GM12878 (cell line): Measurements from ENCODE around the gene TPCN2. TPM values are rescaled to one million over a fixed set of nuclear protein-coding genes. Genes with fewer than 3 reads are reported as not detected.
A peak's percentile ranks its signal among the peaks of the same experiment; 100 is the strongest.

ENCODE experiments used
- ATAC-seq: fragments of 200-7000 bp; cut with Tn5 transposase; 3 replicates; pipeline ENCODE4 v1.9.1; 2020; ENCODE audit warnings: mild to moderate bottlenecking, moderate library complexity
- BruUV-seq: library from RNA; stranded (reverse); fragments of 400-500 nt; replicated peaks from 2 replicates; lab custom pipeline; 2021; lab: Mats Ljungman, UMichigan
- CTCF ChIA-PET: fragments of 300-600 bp; sonication (Branson Sonifier 250); formaldehyde crosslinking; extraction: SDS; loops from one replicate; lab custom pipeline; 2021; ENCODE audit warnings: inconsistent platforms; lab: Yijun Ruan, JAX
- POLR2A ChIA-PET: fragments of 350-600 bp; formaldehyde crosslinking; extraction: SDS; loops from one replicate; lab custom pipeline; 2021; ENCODE audit warnings: inconsistent platforms; lab: Charles Lee
- RAD21 ChIA-PET: fragments of 300-600 bp; sonication (Branson Sonifier 250); formaldehyde crosslinking; loops from one replicate; lab custom pipeline; 2023; ENCODE audit warnings: antibody characterized with exemption; ENCODE audit not compliant: unreplicated experiment; lab: Charles Lee
- SMC1A ChIA-PET: fragments of 300-600 bp; sonication (Branson Sonifier 250); formaldehyde crosslinking; loops from one replicate; lab custom pipeline; 2023; ENCODE audit not compliant: unreplicated experiment, uncharacterized antibody; lab: Charles Lee
- DNase-seq: peaks from one replicate; pipeline ENCODE4 v3.0.0-alpha.2; 2011; ENCODE audit warnings: low read depth, low spot score
- FAIRE-seq: peaks from 3 replicates; lab custom pipeline; 2011; peaks lifted over from hg19 to GRCh38; lab: Jason Lieb, UNC
- H2AFZ ChIP-seq: 2 replicates; pipeline ENCODE4 v1.6.0; 2011; ENCODE audit warnings: low read depth, low read length, control low read depth; ENCODE audit not compliant: control insufficient read depth
- H3K27ac ChIP-seq: 2 replicates; pipeline ENCODE4 v1.5.1; 2011; ENCODE audit warnings: control low read depth; ENCODE audit not compliant: control insufficient read depth, insufficient read depth
- H3K27me3 ChIP-seq, 2 experiments: replicated peaks in 1 of 2; 2 replicates each; pipeline versions ENCODE4 v1.6.0 to v1.6.1; 2011; ENCODE audit warnings: low read length in 1 of 2; ENCODE audit not compliant: control insufficient read depth in 2 of 2, insufficient read depth in 2 of 2
- H3K36me3 ChIP-seq, 2 experiments: 2 replicates each; pipeline ENCODE4 v1.5.1; 2011; ENCODE audit warnings: low read length in 1 of 2; ENCODE audit not compliant: control insufficient read depth in 2 of 2, insufficient read depth in 2 of 2
- H3K4me1 ChIP-seq: 2 replicates; pipeline ENCODE4 v1.6.1; 2011; ENCODE audit warnings: mild to moderate bottlenecking, low read length, moderate library complexity, mixed read lengths; ENCODE audit not compliant: control insufficient read depth, insufficient read depth
- H3K4me2 ChIP-seq: 2 replicates; pipeline ENCODE4 v1.6.0; 2011; ENCODE audit warnings: control low read depth; ENCODE audit not compliant: control insufficient read depth, insufficient read depth
- H3K4me3 ChIP-seq: fragments of 200-600 bp; sonication (generic); 2 replicates; pipeline ENCODE4 v1.5.1; 2016
- H3K79me2 ChIP-seq: 2 replicates; pipeline ENCODE4 v1.6.0; 2011; ENCODE audit warnings: low read length; ENCODE audit not compliant: control insufficient read depth, insufficient read depth
- H3K9ac ChIP-seq: 2 replicates; pipeline ENCODE4 v1.8.0; 2011; ENCODE audit warnings: low read length, control low read depth, mixed read lengths; ENCODE audit not compliant: control insufficient read depth, insufficient read depth
- H3K9me3 ChIP-seq: replicated peaks from 3 replicates; pipeline ENCODE4 v1.5.1; 2011; ENCODE audit warnings: mild to moderate bottlenecking, low read length; ENCODE audit not compliant: control insufficient read depth, insufficient read depth
- H4K20me1 ChIP-seq: 2 replicates; pipeline ENCODE4 v1.6.0; 2011; ENCODE audit not compliant: control insufficient read depth, insufficient read depth
- BHLHE40 ChIP-seq, 2 experiments: fragments of 450-650 bp in 1 of 2; IDR thresholded peaks; 2 replicates each; pipeline ENCODE4 v1.6.1; 2011 to 2017; ENCODE audit warnings: low read depth in 2 of 2, borderline replicate concordance in 1 of 2, improper control_type of control experiment in 1 of 2, low read length in 1 of 2, mild to moderate bottlenecking in 1 of 2
- PML ChIP-seq: IDR thresholded peaks from 2 replicates; pipeline ENCODE4 v1.6.1; 2012; ENCODE audit warnings: low read length, inconsistent platforms
- POLR2A ChIP-seq: IDR thresholded peaks from 2 replicates; pipeline ENCODE4 v1.6.1; 2011; ENCODE audit warnings: low read depth, mild to moderate bottlenecking, low read length
- ZZZ3 ChIP-seq: IDR thresholded peaks from 2 replicates; pipeline ENCODE4 v1.6.1; 2011; ENCODE audit warnings: low read depth; ENCODE audit not compliant: control insufficient read depth, insufficient read length
- WGBS: methylation state at CpG from one replicate; pipeline ENCODE4 v1.1.6; 2016; ENCODE audit warnings: low lambda C conversion rate; ENCODE audit not compliant: insufficient replicate concordance, insufficient coverage; ENCODE audit errors: missing lambda C conversion rate; 5-methylcytosine and 5-hydroxymethylcytosine counted together
- in situ Hi-C: fragments of 300-500 bp; cut with MboI; formaldehyde crosslinking; loops from 9 replicates; pipeline ENCODE4 v1.14.3; 2018; ENCODE audit warnings: mixed read lengths
- intact Hi-C: fragments of 100-400 bp; cut with micrococcal nuclease; formaldehyde crosslinking; loops from one replicate; pipeline ENCODE4 v1.14.2; 2022; ENCODE audit not compliant: unreplicated experiment
- polyA plus RNA-seq, 11 experiments: library from polyadenylated mRNA; depleted of rRNA in 4 of 11; unstranded in 6 of 11; stranded (reverse) in 5 of 11; fragments of >200 nt; fragmentation: Nextera tagmentation in 4 of 11; fragmentation: Illumina TruSeq in 1 of 11; extraction: Ambion mirVana in 4 of 11; extraction: Trizol in 1 of 11; gene quantifications; 1 replicate in 1 of 11; 2 replicates in 10 of 11; pipeline versions ENCODE4 v1.2.1 to v1.2.3, GENCODE V29; 2011 to 2016; ENCODE audit warnings: inconsistent platforms in 2 of 11, missing spikeins in 2 of 11, low read depth in 1 of 11
- total RNA-seq, 4 experiments: library from RNA; depleted of rRNA in 3 of 4; stranded (reverse); fragments of >200 nt in 3 of 4; fragmentation: Illumina TruSeq in 1 of 4; extraction: Trizol in 1 of 4; gene quantifications; 2 replicates each; pipeline versions ENCODE4 v1.2.1 to v1.2.3, GENCODE V29; 2013 to 2021
- TF ChIP-seq, protein P1 (sequence below): IDR thresholded peaks from 2 replicates; pipeline ENCODE4 v1.6.1; 2011; ENCODE audit warnings: borderline replicate concordance, low read depth, mild to moderate bottlenecking, moderate library complexity, low read length; ENCODE audit not compliant: insufficient read depth, poor library complexity, severe bottlenecking
- TF ChIP-seq, protein P2 (sequence below): fragments of 450-650 bp; IDR thresholded peaks from 2 replicates; pipeline ENCODE4 v1.6.1; 2016; ENCODE audit warnings: mild to moderate bottlenecking
- TF ChIP-seq, protein P3 (sequence below): fragments of 450-650 bp; formaldehyde crosslinking; IDR thresholded peaks from 2 replicates; pipeline ENCODE4 v1.5.0; 2022; ENCODE audit warnings: mild to moderate bottlenecking, missing genetic modification characterization

TPCN2 gene
- total and polyA plus RNA-seq, 10 of the 15 experiments (the other 5 are each of a cell fraction or from before 2014, with no cell fraction given), result 1.7 to 18.4 (median 8.4) TPM

DNA sequence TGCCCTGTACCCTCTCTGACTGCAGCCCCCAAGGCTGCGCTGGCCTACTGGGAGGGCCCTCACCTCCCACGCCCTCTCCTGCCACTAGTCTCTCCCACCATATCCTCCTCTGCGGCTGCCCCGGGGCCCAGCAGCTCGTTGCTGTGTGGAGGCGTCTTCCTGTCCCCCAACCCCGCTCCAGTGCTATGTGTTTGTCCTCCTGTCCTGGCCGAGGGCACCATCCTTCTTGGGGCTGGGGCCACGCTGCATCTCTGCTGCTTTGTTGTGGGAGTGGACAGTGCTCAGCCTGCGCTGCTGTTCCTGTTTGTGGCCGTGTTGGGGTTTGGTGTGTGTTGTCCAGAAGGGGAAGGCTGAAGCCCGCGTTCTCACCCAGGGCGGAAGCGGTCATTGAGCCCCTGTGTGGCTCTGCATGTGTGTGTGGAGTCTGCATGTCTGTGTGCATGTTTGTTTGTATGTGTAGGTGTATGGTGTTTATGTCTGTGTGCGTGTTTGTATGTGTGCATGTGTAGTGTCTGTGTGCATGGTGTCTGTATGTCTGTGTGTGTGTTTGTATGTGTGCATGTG lies 15.7 kb downstream of the TPCN2 start:
- 64% methylated on average over 16 of the region's 16 CpGs for WGBS
- RAD21 ChIA-PET, result no interaction called here
- no peaks in the 10 kb centered on the region for H3K4me1 ChIP-seq
- SMC1A ChIA-PET, result no interaction called here
- POLR2A ChIA-PET, result no interaction called here
- intact Hi-C loops (no loop called here), in situ Hi-C loops (no loop called here)
- H3K36me3 ChIP-seq, result peaks cover 0 to 14% of the 10 kb centered on the region in 2 experiments; a peak in 3 of 4 replicates
- ATAC-seq, result no peak
- H3K79me2 ChIP-seq, result no peaks in the 10 kb centered on the region
- H3K9ac ChIP-seq, result no peak overlapping the region
- no TSS peak for BruUV-seq
- H3K27me3 ChIP-seq, result no peaks in the 10 kb centered on the region
- TF ChIP-seq, protein P1, sequence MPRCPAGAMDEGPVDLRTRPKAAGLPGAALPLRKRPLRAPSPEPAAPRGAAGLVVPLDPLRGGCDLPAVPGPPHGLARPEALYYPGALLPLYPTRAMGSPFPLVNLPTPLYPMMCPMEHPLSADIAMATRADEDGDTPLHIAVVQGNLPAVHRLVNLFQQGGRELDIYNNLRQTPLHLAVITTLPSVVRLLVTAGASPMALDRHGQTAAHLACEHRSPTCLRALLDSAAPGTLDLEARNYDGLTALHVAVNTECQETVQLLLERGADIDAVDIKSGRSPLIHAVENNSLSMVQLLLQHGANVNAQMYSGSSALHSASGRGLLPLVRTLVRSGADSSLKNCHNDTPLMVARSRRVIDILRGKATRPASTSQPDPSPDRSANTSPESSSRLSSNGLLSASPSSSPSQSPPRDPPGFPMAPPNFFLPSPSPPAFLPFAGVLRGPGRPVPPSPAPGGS, result no peak
- TF ChIP-seq PML (no peak), POLR2A (0 out of 2 replicates have a peak, but pooled peaks have one; percentile 14), BHLHE40 (IDR thresholded peaks at IDR 0.05; ENCODE audit: borderline replicate concordance in 1 of 2, low read depth in 2 of 2, low read length in 1 of 2) (no peak), ZZZ3 (no peak)
- TF ChIP-seq, protein P2, sequence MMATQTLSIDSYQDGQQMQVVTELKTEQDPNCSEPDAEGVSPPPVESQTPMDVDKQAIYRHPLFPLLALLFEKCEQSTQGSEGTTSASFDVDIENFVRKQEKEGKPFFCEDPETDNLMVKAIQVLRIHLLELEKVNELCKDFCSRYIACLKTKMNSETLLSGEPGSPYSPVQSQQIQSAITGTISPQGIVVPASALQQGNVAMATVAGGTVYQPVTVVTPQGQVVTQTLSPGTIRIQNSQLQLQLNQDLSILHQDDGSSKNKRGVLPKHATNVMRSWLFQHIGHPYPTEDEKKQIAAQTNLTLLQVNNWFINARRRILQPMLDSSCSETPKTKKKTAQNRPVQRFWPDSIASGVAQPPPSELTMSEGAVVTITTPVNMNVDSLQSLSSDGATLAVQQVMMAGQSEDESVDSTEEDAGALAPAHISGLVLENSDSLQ, result no peak
- TF ChIP-seq, protein P3, sequence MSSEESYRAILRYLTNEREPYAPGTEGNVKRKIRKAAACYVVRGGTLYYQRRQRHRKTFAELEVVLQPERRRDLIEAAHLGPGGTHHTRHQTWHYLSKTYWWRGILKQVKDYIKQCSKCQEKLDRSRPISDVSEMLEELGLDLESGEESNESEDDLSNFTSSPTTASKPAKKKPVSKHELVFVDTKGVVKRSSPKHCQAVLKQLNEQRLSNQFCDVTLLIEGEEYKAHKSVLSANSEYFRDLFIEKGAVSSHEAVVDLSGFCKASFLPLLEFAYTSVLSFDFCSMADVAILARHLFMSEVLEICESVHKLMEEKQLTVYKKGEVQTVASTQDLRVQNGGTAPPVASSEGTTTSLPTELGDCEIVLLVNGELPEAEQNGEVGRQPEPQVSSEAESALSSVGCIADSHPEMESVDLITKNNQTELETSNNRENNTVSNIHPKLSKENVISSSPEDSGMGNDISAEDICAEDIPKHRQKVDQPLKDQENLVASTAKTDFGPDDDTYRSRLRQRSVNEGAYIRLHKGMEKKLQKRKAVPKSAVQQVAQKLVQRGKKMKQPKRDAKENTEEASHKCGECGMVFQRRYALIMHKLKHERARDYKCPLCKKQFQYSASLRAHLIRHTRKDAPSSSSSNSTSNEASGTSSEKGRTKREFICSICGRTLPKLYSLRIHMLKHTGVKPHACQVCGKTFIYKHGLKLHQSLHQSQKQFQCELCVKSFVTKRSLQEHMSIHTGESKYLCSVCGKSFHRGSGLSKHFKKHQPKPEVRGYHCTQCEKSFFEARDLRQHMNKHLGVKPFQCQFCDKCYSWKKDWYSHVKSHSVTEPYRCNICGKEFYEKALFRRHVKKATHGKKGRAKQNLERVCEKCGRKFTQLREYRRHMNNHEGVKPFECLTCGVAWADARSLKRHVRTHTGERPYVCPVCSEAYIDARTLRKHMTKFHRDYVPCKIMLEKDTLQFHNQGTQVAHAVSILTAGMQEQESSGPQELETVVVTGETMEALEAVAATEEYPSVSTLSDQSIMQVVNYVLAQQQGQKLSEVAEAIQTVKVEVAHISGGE (CRISPR knock-in tag), result no peak
- TF ChIP-seq, all 136 proteins: peak for 1
- no peaks in the 10 kb centered on the region for H3K9me3 ChIP-seq
- no peak for FAIRE-seq
- no peak overlapping the region for H3K4me2 ChIP-seq
- CTCF ChIA-PET, result no interaction called here
- H2AFZ ChIP-seq, result no peak overlapping the region
- H3K4me3 ChIP-seq, result no peak overlapping the region
- no peak overlapping the region for H3K27ac ChIP-seq
- DNase-seq, result no peak
- no peaks in the 10 kb centered on the region for H4K20me1 ChIP-seq
